WERI-Rb-1 (cell line): ENCODE data around the gene MS4A10.

Experiments
- DNase-seq: peaks from one replicate; pipeline ENCODE4 v3.0.0-alpha.2; 2020
- H3K27ac ChIP-seq: fragments of 250-450 bp; sonication (Bioruptor Pico); 2 replicates; pipeline ENCODE4 v1.5.1; 2020; ENCODE audit warnings: mild to moderate bottlenecking, moderate library complexity
- H3K27me3 ChIP-seq: fragments of 250-450 bp; sonication (Bioruptor Pico); 2 replicates; pipeline ENCODE4 v1.5.1; 2021; ENCODE audit warnings: mild to moderate bottlenecking, low read depth, moderate library complexity; ENCODE audit not compliant: insufficient read depth, severe bottlenecking
- H3K36me3 ChIP-seq: fragments of 250-450 bp; sonication (Bioruptor Pico); 2 replicates; pipeline ENCODE4 v1.5.1; 2020; ENCODE audit warnings: mild to moderate bottlenecking, moderate library complexity
- H3K4me3 ChIP-seq: 2 replicates; pipeline ENCODE4 v1.5.1; 2011; ENCODE audit warnings: low read depth, mild to moderate bottlenecking, control low read depth, low read length
- H3K9me3 ChIP-seq: fragments of 250-450 bp; sonication (Bioruptor Pico); 2 replicates; pipeline ENCODE4 v1.5.1; 2021; ENCODE audit warnings: mild to moderate bottlenecking, moderate library complexity; ENCODE audit not compliant: severe bottlenecking
- CTCF ChIP-seq: IDR thresholded peaks from 2 replicates; pipeline ENCODE4 v1.5.1; 2011; ENCODE audit warnings: low read depth, mild to moderate bottlenecking, control low read depth, inconsistent platforms, low read length

Gene MS4A10

GRCh38 chr11:60747359-60747873 is 37.7 kb upstream of the MS4A10 start:
- Histone ChIP-seq H3K4me3 (no peak overlapping the region), H3K36me3 (no peaks in the 10 kb centered on the region), H3K9me3 (no peaks in the 10 kb centered on the region), H3K27ac (no peak overlapping the region), H3K27me3 (peaks cover 2% of the 10 kb centered on the region)
- no peak for TF ChIP-seq CTCF
- DNase-seq: no peak

- no peak for TF ChIP-seq CTCF
- no peaks in the 10 kb centered on the region for H3K36me3 ChIP-seq
- no peak for DNase-seq
- no peaks in the 10 kb centered on the region for H3K9me3 ChIP-seq
- H3K27ac ChIP-seq: no peak overlapping the region
- no peak overlapping the region for H3K4me3 ChIP-seq
- H3K27me3 ChIP-seq: peaks cover 5% of the 10 kb centered on the region
Observed at GRCh38 chr11:60748225-60748624, 36.9 kb upstream of the MS4A10 start.

DNA sequence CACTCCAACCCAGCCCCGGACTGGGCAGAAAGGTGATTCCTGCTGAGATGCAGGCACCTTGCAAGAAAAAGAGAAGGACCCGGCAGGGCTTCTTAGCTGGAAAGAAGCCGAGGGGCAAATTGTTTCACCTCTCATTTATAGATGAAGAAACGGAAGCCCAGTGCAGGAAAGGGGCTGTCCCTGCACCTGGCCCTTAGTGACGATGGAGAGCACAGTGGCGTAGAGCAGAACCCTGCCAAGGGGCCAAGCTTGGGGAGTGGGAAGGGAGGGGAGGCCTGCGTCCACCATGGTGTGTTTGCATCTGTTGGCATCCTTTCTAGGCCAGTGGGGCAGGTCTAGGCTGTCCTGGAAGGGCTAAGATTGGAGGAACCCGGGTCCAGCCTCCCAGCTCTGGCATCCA is 36.3 kb upstream of the MS4A10 start:
- TF ChIP-seq CTCF: no peak
- peaks cover 8% of the 10 kb centered on the region for H3K27me3 ChIP-seq
- no peak overlapping the region for H3K4me3 ChIP-seq
- no peaks in the 10 kb centered on the region for H3K36me3 ChIP-seq
- DNase-seq: no peak
- no peaks in the 10 kb centered on the region for H3K9me3 ChIP-seq
- H3K27ac ChIP-seq: no peak overlapping the region

GRCh38 chr11:60750911-60751310 is 34.2 kb upstream of the MS4A10 start:
- Histone ChIP-seq H3K27me3 (peaks cover 5% of the 10 kb centered on the region), H3K27ac (no peak overlapping the region), H3K36me3 (no peaks in the 10 kb centered on the region), H3K9me3 (no peaks in the 10 kb centered on the region), H3K4me3 (no peak overlapping the region)
- no peak for DNase-seq
- no peak for TF ChIP-seq CTCF

- no peak overlapping the region for H3K27ac ChIP-seq
- H3K27me3 ChIP-seq: peaks cover 5% of the 10 kb centered on the region
- no peaks in the 10 kb centered on the region for H3K9me3 ChIP-seq
- no peak for DNase-seq
- TF ChIP-seq CTCF: no peak
- H3K36me3 ChIP-seq: no peaks in the 10 kb centered on the region
- no peak overlapping the region for H3K4me3 ChIP-seq
Observed at GRCh38 chr11:60753309-60753708, 31.8 kb upstream of the MS4A10 start.

DNA sequence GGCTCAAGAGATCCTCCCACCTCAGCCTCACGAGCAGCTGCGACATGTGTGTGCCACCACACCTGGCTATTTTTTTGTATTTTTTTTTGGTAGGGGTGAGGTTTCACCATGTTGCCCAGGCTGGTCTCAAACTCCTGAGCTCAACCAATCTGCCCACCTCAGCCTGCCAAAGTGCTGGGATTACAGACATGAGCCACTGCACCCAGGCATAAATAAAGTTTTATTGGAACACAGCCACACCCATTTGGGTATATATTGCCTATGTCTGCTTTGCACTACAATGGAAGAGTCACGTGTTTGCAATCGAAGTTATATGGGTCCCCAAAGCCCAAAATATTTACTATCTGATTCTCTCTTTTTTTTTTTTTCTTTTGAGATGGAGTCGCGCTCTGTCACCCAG is 30.2 kb upstream of the MS4A10 start:
- no peak for DNase-seq
- H3K27ac ChIP-seq: no peak overlapping the region
- H3K9me3 ChIP-seq: no peaks in the 10 kb centered on the region
- TF ChIP-seq CTCF: no peak
- no peak overlapping the region for H3K4me3 ChIP-seq
- no peaks in the 10 kb centered on the region for H3K36me3 ChIP-seq
- H3K27me3 ChIP-seq: peaks cover 5% of the 10 kb centered on the region
